GM19455 (cell line): ENCODE measurements around the gene RAB22A.
"Not testable (repeated sequence)": the region's sequence is repeated elsewhere in the genome, so short reads cannot be mapped to it uniquely, and the experiment has no call there.

Experiments used
- ATAC-seq: cut with Tn5 transposase; IDR thresholded peaks from one replicate; pipeline ENCODE4 v1.9.1; 2021; ENCODE audit not compliant: unreplicated experiment

The RAB22A gene

DNA sequence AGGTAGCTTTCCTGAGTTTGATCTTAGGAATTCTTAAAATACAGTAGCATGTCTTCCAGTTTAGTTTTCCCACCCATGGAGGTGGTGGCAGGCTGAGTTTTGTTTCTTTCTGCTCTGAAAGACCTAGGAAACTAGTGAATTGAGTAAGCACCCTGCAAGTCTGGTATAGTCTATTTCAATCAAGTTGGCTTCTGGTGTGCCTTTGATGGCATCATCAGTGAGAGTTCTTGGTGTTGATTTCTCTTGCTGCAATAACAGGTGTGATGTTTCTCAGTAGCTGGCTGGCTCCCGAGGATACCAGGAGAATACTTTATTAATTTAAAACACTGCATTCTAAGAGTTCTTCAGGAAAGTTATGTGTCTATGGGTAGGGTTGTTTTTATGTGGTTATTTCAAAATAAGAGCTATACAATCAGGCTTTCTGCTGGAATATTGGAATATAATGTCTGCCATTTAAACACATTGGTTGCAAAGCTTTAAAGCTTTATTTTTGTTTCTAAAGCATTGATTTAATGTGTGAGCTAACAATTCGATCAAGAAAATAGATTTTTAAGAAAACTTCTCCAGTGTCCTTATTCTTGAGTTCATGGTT is 98.5 kb downstream of the RAB22A start:
- no peak for ATAC-seq

DNA sequence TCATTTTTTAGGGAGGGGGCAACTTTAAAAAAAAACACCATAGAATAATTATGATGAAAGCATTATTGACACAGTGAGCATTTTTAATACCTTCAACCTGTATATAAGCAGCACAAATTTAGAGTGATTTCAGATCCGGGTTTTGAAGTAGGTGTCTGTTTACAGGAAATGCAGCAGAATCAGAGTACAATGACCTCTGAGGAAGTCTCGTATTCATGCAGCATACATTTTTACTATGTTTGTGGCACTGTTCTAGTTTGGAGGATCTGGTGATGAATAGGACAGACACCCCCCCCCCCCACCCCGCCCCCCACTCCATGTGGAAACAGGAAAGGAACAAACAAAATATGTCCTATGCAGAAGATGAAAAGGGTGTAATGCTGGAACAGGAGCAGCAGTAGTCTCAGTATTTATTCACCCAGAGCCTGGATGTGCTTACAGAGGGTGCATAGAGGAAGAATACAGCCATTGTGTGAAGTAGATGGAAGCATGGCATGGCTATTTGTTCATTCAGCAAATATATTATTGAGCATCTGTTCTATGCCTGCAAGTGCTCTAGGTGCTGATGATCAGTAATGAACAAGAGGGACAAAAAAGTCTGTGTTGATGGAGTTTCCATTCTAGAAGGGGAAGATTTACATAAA is 99.2 kb downstream of the RAB22A start:
- no peak for ATAC-seq

DNA sequence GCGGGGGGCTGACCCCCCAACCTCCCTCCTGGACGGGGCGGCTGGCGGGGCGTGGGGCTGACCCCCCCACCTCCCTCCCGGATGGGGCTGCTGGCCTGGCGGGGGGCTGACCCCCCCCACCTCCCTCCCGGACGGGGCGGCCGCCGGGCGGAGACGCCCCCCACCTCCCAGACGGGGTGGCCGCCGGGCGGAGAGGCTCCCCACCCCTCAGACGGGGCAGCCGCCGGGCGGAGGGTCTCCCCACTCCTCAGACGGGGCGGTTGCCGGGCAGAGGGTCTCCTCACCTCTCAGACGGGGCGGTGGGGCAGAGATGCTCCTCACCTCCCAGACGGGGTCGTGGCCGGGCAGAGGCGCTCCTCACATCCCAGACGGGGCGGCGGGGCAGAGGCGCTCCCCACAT is 104.7 kb downstream of the RAB22A start:
- ATAC-seq, result not testable (repeated sequence)

DNA sequence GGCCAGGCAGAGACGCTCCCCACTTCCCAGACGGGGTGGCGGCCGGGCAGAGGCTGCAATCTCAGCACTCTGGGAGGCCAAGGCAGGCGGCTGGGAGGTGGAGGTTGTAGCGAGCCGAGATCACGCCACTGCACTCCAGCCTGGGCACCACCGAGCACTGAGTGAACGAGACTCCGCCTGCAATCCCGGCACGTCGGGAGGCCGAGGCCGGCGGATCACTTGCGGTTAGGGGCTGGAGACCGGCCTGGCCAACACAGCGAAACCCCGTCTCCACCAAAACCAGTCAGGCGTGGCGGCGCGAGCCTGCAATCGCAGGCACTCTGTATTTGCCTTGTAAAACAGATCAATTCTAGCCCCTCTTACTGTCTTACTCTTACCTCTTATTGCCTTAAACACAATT is 105.3 kb downstream of the RAB22A start:
- not testable (repeated sequence) for ATAC-seq

- no peak for ATAC-seq
Measured at GRCh38 chr20:58416057-58416456, 106.5 kb downstream of the RAB22A start.

DNA sequence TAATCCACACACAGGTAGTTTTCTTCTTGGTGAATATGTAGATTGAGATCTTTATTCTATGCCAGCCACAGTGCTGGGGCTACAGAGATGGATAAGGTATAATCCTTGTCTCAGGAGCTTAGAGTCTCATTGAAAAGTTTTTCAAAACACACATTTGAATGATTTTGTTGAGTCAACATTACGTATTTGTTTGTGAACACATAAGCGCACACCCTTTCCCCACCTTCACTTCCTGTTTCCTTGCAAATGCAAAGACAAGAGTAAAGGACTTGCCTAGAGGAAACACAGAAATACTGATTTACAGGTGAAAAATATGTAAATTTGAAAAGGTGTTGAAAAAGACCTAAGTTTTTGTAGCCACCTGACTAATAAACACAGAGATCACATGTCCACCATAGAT is 107.3 kb downstream of the RAB22A start:
- no peak for ATAC-seq
